Body of pancreas (tissue), 4 donors: ENCODE results near the gene NAXE.

Experiments used
- CTCF ChIP-seq, 7 experiments: fragments of 450-650 bp in 4 of 7; fragments of 200-600 bp in 3 of 7; sonication (generic) in 3 of 7; IDR thresholded peaks; one replicate each; pipeline ENCODE4 v1.5.1; 2016 to 2019; ENCODE audit warnings: antibody characterized with exemption in 7 of 7
- POLR2A ChIP-seq, 3 donors: fragments of 450-650 bp; IDR thresholded peaks; one replicate each; pipeline ENCODE4 v1.6.1; 2016; ENCODE audit warnings: antibody characterized with exemption in 3 of 3, mild to moderate bottlenecking in 2 of 3

DNA sequence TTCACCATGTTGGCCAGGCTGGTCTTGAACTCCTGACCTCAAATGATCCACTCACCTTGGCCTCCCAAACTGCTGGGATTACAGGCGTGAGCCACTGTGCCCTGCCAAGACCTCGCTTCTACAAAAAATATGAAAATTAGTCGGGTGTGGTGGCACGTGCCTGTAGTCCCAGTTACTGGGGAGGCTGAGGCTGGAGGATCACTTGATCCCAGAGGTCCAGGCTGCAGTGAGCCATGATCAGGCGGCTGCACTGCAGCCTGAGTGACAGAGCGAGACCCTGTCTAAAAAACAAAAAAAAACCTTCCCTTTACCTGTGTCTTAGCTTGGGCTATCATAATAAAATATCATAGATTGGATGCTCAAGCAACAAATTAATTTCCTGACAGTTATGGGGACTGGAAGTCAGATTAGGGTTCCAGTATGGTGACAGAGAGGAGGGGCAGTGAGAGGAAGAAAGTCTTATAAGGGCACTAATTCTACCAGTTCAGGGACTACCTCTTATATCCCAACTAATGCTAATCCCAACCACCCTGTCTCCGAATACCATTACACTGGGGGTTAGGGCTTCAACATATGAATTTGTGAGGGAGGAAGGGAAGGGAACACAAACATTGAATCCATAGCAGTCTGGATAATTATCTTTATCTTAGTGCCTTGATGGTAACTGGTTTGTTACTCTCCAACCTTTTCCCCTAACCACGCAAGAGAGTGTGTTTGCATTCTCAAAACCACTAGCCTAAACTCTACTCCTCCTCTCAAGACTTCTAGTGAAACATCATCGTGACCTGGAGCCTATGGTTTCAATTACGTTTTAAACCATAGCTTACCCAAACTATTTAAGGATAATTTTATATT is 1.0 kb upstream of the NAXE start:
- TF ChIP-seq POLR2A (IDR thresholded peaks at IDR 0.05) (no peak), CTCF (IDR thresholded peaks at IDR 0.05) (no peak)
